PC-9 (cell line): ENCODE results near the gene NFATC4. TPM values are rescaled to one million over a fixed set of nuclear protein-coding genes. Genes with fewer than 3 reads are reported as not detected.
A peak's percentile ranks its signal among the peaks of the same experiment; 100 is the strongest.

Experiments
- BruUV-seq: library from RNA; stranded (reverse); fragments of 400-500 nt; replicated peaks from 2 replicates; lab custom pipeline; 2021; lab: Mats Ljungman, UMichigan
- CTCF ChIA-PET: fragments of 300-600 bp; sonication (Branson Sonifier 250); formaldehyde crosslinking; loops from one replicate; lab custom pipeline; 2022; ENCODE audit warnings: antibody characterized with exemption; lab: Charles Lee
- POLR2A ChIA-PET: fragments of 300-600 bp; sonication (Branson Sonifier 250); formaldehyde crosslinking; loops from one replicate; lab custom pipeline; 2022; ENCODE audit warnings: antibody characterized with exemption; ENCODE audit not compliant: unreplicated experiment; lab: Charles Lee
- DNase-seq, 2 experiments: peaks; one replicate each; pipeline versions ENCODE4 v3.0.0 to v3.0.0-alpha.2; 2015 to 2022; ENCODE audit warnings: mixed read lengths in 1 of 2
- H2AFZ ChIP-seq: fragments of 200-600 bp; sonication (generic); 2 replicates; pipeline ENCODE4 v1.8.1; 2017; ENCODE audit warnings: antibody characterized with exemption
- H3F3A ChIP-seq: fragments of 200-600 bp; sonication (generic); 2 replicates; pipeline ENCODE4 v1.8.1; 2017; ENCODE audit warnings: antibody characterized with exemption, mild to moderate bottlenecking, low read depth; ENCODE audit not compliant: insufficient read depth
- H3K27ac ChIP-seq: fragments of 200-600 bp; sonication (generic); 2 replicates; pipeline ENCODE4 v1.6.1; 2016; ENCODE audit warnings: mixed run types
- H3K27me3 ChIP-seq: fragments of 200-600 bp; sonication (generic); 2 replicates; pipeline ENCODE4 v1.6.1; 2016; ENCODE audit warnings: low read depth, mixed run types; ENCODE audit not compliant: insufficient read depth
- H3K36me3 ChIP-seq: fragments of 200-600 bp; sonication (generic); 2 replicates; pipeline ENCODE4 v1.6.1; 2016; ENCODE audit warnings: low read depth, mixed run types
- H3K4me1 ChIP-seq: fragments of 200-600 bp; sonication (generic); replicated peaks from 2 replicates; pipeline ENCODE4 v1.6.1; 2016; ENCODE audit warnings: mixed run types; ENCODE audit not compliant: insufficient read depth
- H3K4me2 ChIP-seq: fragments of 200-600 bp; sonication (generic); 2 replicates; pipeline ENCODE4 v1.6.1; 2017; ENCODE audit warnings: mixed run types
- H3K4me3 ChIP-seq: fragments of 200-600 bp; sonication (generic); 2 replicates; pipeline ENCODE4 v1.6.1; 2016; ENCODE audit warnings: mixed run types
- H3K79me2 ChIP-seq: fragments of 200-600 bp; sonication (generic); 2 replicates; pipeline ENCODE4 v1.6.1; 2017; ENCODE audit warnings: low read depth, mixed run types
- H3K9me2 ChIP-seq: fragments of 200-600 bp; sonication (generic); 2 replicates; pipeline ENCODE4 v1.8.1; 2017; ENCODE audit warnings: mild to moderate bottlenecking; ENCODE audit not compliant: insufficient read depth
- H3K9me3 ChIP-seq: fragments of 200-600 bp; sonication (generic); 2 replicates; pipeline ENCODE4 v1.8.1; 2016; ENCODE audit warnings: low read depth; ENCODE audit not compliant: insufficient read depth
- H4K20me1 ChIP-seq: fragments of 200-600 bp; sonication (generic); 2 replicates; pipeline ENCODE4 v1.8.1; 2017; ENCODE audit not compliant: insufficient read depth
- EZH2 ChIP-seq: fragments of 200-600 bp; sonication (generic); IDR thresholded peaks from 2 replicates; pipeline ENCODE4 v1.8.0; 2017; ENCODE audit warnings: antibody characterized with exemption, low read depth
- intact Hi-C: fragments of 100-400 bp; cut with micrococcal nuclease; formaldehyde crosslinking; loops from one replicate; pipeline ENCODE4 v1.10.0; 2022; ENCODE audit not compliant: unreplicated experiment
- total RNA-seq: library from RNA; stranded (reverse); gene quantifications from 2 replicates; pipeline ENCODE4 v1.2.3, GENCODE V29; 2021
- TF ChIP-seq, protein P1 (sequence below): fragments of 200-600 bp; sonication (generic); conservative IDR thresholded peaks from 2 replicates; pipeline ENCODE4 v1.6.1; 2017; ENCODE audit warnings: mixed run types, antibody characterized with exemption, mild to moderate bottlenecking, moderate library complexity

Gene NFATC4
- total RNA-seq, 1 experiment from 2014 or later, result 48.3 TPM

DNA sequence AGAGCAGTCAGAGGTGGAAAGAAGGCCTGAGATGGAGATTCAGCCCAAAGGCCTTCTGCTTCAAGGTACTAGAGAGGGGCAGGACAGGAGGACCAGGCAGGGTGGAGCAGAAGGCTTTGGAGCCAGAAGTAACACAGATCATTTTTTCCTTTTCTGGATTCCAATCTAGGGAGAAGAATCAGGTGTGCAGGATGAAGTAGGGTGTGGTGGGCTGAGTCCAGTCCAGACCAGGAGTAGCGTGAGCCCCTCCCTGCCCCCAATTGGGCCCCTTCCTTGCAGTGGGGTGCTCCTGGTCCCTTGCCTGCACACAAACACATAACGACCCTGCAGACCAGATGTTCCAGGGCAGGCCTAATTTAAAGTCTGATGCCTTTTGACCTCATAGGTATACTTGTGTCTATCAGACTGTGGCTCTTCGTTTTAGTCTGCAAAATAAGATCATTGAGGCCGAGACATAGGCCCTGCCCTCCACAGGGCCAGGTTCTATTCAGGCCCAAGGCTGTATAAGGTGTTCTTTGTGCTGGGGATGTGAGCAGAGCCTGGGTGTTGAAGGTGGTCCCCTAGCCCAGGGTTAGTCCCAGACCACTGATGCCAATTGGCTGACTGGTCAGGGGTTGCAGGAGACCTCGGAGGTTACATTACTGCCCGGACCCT is 29.8 kb downstream of the NFATC4 start:
- no peak for DNase-seq
- intact Hi-C loops, result no loop called here
- Histone ChIP-seq H3K9me2 (no peaks in the 10 kb centered on the region), H3K27me3 (no peaks in the 10 kb centered on the region), H3K79me2 (no peaks in the 10 kb centered on the region), H3K4me3 (no peak overlapping the region), H3K4me2 (no peak overlapping the region), H3K27ac (no peak overlapping the region), H3K36me3 (no peaks in the 10 kb centered on the region), H3F3A (peaks cover 4% of the 10 kb centered on the region; the same call in 1 of the 2 replicates), H2AFZ (no peak overlapping the region), H3K9me3 (no peaks in the 10 kb centered on the region), H3K4me1 (peaks cover 21% of the 10 kb centered on the region), H4K20me1 (no peaks in the 10 kb centered on the region)
- ChIA-PET CTCF (no interaction called here), POLR2A (no interaction called here)
- BruUV-seq, result TSS peak; percentile 19
- TF ChIP-seq, protein P1, sequence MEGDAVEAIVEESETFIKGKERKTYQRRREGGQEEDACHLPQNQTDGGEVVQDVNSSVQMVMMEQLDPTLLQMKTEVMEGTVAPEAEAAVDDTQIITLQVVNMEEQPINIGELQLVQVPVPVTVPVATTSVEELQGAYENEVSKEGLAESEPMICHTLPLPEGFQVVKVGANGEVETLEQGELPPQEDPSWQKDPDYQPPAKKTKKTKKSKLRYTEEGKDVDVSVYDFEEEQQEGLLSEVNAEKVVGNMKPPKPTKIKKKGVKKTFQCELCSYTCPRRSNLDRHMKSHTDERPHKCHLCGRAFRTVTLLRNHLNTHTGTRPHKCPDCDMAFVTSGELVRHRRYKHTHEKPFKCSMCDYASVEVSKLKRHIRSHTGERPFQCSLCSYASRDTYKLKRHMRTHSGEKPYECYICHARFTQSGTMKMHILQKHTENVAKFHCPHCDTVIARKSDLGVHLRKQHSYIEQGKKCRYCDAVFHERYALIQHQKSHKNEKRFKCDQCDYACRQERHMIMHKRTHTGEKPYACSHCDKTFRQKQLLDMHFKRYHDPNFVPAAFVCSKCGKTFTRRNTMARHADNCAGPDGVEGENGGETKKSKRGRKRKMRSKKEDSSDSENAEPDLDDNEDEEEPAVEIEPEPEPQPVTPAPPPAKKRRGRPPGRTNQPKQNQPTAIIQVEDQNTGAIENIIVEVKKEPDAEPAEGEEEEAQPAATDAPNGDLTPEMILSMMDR, result no peak
- TF ChIP-seq EZH2, result no peak

DNA sequence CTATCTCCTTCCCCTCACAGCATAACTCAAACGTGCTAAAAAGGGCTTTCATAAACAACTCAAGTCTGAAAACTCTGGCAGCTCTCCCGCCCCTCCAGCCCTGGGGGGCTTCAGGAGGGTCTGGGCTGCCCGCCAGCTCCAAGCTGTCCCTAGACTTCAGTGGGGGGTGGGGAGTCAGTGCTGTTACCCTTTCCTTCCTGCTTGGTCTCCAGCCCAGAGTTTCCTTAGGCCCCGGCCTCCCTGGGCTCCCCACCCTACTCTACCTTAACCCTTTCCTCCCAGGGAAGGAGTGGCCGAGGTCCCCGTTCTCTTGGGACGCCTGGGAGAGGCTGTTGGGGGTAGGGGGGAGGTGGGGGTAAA is 30.3 kb downstream of the NFATC4 start:
- no peak overlapping the region for H2AFZ ChIP-seq

DNA sequence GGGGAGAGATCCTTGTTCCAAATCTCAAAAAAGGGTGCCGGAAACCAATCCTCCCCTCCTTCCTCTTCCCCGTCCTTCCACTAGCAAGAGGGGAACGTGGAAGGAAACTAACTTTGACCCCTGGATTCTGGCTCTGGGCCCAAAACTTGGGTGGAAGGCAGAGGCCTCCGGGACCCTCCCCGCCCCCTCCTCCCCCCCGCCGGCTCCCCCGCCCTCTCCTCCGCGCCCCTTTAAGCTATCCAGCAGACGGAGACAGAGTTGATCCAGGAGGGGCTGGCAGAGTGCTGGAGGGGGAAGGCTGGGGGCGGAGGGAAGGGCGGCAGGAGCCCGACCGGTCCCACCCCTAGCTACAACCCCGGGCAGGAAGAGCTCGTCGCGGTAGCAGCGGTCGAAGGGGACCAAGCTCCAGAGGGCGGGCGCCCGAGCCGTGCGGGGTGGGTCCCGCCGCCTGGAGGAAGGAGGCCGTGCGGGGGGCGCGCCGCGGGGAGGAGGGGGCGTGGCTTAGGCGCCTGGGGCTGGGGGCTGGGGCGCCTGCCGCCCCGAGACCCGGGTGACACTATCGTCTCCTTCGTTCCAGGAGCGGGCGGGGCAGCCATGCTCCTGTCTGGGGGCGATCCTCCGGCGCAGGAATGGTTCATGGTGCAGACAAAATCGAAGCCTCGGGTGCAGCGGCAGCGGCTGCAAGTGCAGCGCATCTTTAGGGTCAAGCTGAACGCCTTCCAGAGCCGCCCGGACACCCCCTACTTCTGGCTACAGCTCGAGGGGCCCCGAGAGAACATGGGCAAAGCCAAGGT is 30.9 kb downstream of the NFATC4 start, which contains the start of gene NYNRIN:
Gene NYNRIN, plus strand, starts transcription at position 351 of the 794 bp plus-strand sequence. Its CDS starts 244 bp downstream, at position 595.
- peak within 1 kb of the TSS; percentile 81 for H3K4me2 ChIP-seq
- H3K27ac ChIP-seq, result no peak within 1 kb of the TSS
- intact Hi-C loops, result no loop called here
- peaks cover 10% of the 10 kb centered on the region for H3K4me1 ChIP-seq
- H3K79me2 ChIP-seq, result no peaks in the 10 kb centered on the region
- BruUV-seq, result no TSS peak
- CTCF ChIA-PET, result interaction anchor here (0.6 to 0.9 kb wide), 3 partner anchors 8 to 32 kb away, joined by 3 to 5 read pairs (median 3); no protein-coding TSS in a partner anchor
- H2AFZ ChIP-seq, result peak within 1 kb of the TSS; percentile 86
- TF ChIP-seq, protein P1, result no peak
- H3K9me2 ChIP-seq, result no peaks in the 10 kb centered on the region
- no peaks in the 10 kb centered on the region for H3F3A ChIP-seq
- H4K20me1 ChIP-seq, result no peaks in the 10 kb centered on the region
- POLR2A ChIA-PET, result interaction anchor here (0.6 kb wide), 1 partner anchor 305 kb away, joined by 4 read pairs; no protein-coding TSS in a partner anchor
- peak within 1 kb of the TSS; percentile 61 for H3K4me3 ChIP-seq
- H3K27me3 ChIP-seq, result no peaks in the 10 kb centered on the region
- H3K9me3 ChIP-seq, result no peaks in the 10 kb centered on the region
- DNase-seq, result peak in 1 of 2 experiments; percentile 29
- no peaks in the 10 kb centered on the region for H3K36me3 ChIP-seq

More for the DNA sequence above, 30.3 kb downstream of the NFATC4 start:
- no peak for DNase-seq
- TF ChIP-seq, protein P1, result no peak
- no peak for TF ChIP-seq EZH2
- H3K9me3 ChIP-seq, result no peaks in the 10 kb centered on the region
- no peaks in the 10 kb centered on the region for H4K20me1 ChIP-seq
- no TSS peak for BruUV-seq
- no peaks in the 10 kb centered on the region for H3K27me3 ChIP-seq
- peaks cover 16% of the 10 kb centered on the region for H3K4me1 ChIP-seq
- no peak overlapping the region for H3K27ac ChIP-seq
- peak overlapping the region; percentile 81; the same call in 1 of the 2 replicates for H3K4me2 ChIP-seq
- H3K9me2 ChIP-seq, result no peaks in the 10 kb centered on the region
- CTCF ChIA-PET, result interaction anchor here (0.7 kb wide), 1 partner anchor 9 kb away, joined by 3 read pairs; no protein-coding TSS in a partner anchor
- intact Hi-C loops, result no loop called here
- no peak overlapping the region for H3K4me3 ChIP-seq
- H3K79me2 ChIP-seq, result no peaks in the 10 kb centered on the region
- POLR2A ChIA-PET, result interaction anchor here (0.6 kb wide), 1 partner anchor 305 kb away, joined by 4 read pairs; no protein-coding TSS in a partner anchor
- no peaks in the 10 kb centered on the region for H3K36me3 ChIP-seq
- H3F3A ChIP-seq, result no peaks in the 10 kb centered on the region
